Type B pancreatic cell (in vitro differentiated cells): ENCODE results near the gene ALAD. TPM values are rescaled to one million over a fixed set of nuclear protein-coding genes. Genes with fewer than 3 reads are reported as not detected.
"Not testable (repeated sequence)": the region's sequence is repeated elsewhere in the genome, so short reads cannot be mapped to it uniquely, and the experiment has no call there.

Source experiments
- DNase-seq: peaks from one replicate; pipeline ENCODE4 v3.0.0; 2021; ENCODE audit warnings: mixed read lengths; ENCODE audit not compliant: unreplicated experiment; ENCODE audit errors: extremely low spot score
- H3K27ac Mint-ChIP-seq: 2 replicates; pipeline ENCODE4 v1.8.0; 2021; ENCODE audit warnings: mild to moderate bottlenecking, mixed read lengths
- H3K27me3 Mint-ChIP-seq: 2 replicates; pipeline ENCODE4 v1.8.0; 2021; ENCODE audit warnings: mixed read lengths
- H3K36me3 Mint-ChIP-seq: 2 replicates; pipeline ENCODE4 v1.8.0; 2021; ENCODE audit warnings: mixed read lengths
- H3K4me1 Mint-ChIP-seq: one replicate; pipeline ENCODE4 v1.8.0; 2021; ENCODE audit warnings: mixed read lengths; ENCODE audit not compliant: unreplicated experiment
- H3K4me3 Mint-ChIP-seq: 2 replicates; pipeline ENCODE4 v1.8.0; 2021; ENCODE audit warnings: mild to moderate bottlenecking, mixed read lengths
- H3K9me3 Mint-ChIP-seq: 2 replicates; pipeline ENCODE4 v1.8.0; 2021; ENCODE audit warnings: mixed read lengths
- total RNA-seq: library from RNA; stranded (reverse); gene quantifications from 2 replicates; pipeline ENCODE4 v1.2.1, GENCODE V29; 2021; ENCODE audit warnings: low replicate concordance
- TF ChIP-seq, protein P1 (sequence below): fragments of 200-600 bp; sonication (generic); conservative IDR thresholded peaks from 2 replicates; pipeline ENCODE4 v1.5.0; 2021; ENCODE audit warnings: antibody characterized with exemption, mild to moderate bottlenecking

The ALAD gene
- total RNA-seq, 1 donor from 2014 or later: 41.4 TPM

DNA sequence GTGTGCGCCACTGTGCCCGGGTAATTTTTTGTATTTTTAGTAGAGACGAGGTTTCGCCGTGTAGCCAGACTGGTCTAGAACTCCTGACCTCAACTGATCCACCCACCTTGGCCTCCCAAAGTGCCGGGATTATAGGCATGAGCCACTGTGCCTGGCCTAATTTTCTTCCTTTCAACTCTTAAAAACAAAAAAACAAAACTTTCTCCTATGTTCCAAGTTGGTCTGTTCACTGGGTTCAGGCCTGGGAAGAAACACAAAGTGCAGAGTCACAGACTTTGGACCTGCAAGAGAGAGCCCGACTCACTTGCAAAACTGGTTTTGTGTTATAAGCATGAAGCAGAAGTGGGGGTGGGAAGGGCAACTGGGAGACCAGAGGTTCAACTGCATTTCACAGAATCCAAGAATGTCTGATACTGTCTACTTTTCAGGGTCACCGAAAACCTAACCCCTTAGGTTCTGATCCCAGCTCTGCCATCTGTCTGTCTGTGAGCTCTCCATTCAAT, 19.1 kb downstream of the ALAD start:
- H3K27ac Mint-ChIP-seq: peak overlapping the region; percentile 91
- peaks cover 26% of the 10 kb centered on the region for H3K4me1 Mint-ChIP-seq
- H3K9me3 Mint-ChIP-seq: no peaks in the 10 kb centered on the region
- H3K4me3 Mint-ChIP-seq: peak overlapping the region; percentile 62
- H3K27me3 Mint-ChIP-seq: no peaks in the 10 kb centered on the region
- no peak for DNase-seq
- peaks cover 7% of the 10 kb centered on the region for H3K36me3 Mint-ChIP-seq
- TF ChIP-seq, protein P1, sequence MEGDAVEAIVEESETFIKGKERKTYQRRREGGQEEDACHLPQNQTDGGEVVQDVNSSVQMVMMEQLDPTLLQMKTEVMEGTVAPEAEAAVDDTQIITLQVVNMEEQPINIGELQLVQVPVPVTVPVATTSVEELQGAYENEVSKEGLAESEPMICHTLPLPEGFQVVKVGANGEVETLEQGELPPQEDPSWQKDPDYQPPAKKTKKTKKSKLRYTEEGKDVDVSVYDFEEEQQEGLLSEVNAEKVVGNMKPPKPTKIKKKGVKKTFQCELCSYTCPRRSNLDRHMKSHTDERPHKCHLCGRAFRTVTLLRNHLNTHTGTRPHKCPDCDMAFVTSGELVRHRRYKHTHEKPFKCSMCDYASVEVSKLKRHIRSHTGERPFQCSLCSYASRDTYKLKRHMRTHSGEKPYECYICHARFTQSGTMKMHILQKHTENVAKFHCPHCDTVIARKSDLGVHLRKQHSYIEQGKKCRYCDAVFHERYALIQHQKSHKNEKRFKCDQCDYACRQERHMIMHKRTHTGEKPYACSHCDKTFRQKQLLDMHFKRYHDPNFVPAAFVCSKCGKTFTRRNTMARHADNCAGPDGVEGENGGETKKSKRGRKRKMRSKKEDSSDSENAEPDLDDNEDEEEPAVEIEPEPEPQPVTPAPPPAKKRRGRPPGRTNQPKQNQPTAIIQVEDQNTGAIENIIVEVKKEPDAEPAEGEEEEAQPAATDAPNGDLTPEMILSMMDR: no peak

DNA sequence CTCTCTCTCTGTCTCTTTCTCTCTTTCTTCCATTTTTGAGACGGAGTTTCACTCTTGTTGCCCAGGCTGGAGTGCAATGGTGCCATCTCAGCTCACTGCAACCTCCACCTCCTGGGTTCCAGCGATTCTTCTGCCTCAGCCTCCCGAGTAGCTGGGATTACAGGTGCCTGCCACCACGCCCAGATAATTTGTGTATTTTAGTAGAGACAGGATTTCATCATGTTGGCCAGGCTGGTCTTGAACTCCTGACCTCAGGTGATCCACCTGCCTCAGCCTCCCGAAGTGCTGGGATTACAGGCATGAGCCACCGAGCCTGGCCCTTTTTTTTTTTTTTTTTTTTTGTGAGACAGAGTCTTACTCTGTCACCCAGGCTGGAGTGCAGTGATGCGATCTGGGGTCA, 19.6 kb downstream of the ALAD start:
- H3K27ac Mint-ChIP-seq: peak overlapping the region; percentile 91

DNA sequence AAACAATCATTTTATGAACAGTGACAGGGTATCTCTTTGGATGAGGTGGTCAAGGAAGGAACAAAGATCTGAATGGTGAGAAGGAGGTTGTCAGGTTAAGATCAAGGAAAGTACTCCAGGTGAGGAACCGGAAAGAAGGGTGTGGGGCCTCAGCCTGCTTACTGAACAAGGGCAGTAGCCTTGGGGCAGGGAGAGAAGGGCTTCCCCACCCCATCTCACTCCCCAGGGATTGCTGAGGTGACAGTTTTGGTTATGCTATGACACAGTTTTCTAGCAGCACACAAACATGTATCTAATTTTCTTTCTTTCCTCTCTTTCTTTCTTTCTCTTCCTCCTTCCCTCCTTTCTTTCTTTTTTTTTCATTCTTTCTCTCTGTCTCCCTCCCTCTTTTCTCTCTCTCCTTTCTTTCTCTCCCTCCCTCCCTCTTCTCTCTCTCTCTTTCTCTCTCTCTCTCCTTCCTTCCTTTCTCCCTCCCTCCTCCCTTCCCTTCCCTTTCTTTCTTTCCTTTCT, 20.2 kb downstream of the ALAD start:
- H3K9me3 Mint-ChIP-seq: no peaks in the 10 kb centered on the region

More for the DNA sequence above, 19.6 kb downstream of the ALAD start:
- not testable (repeated sequence) for H3K27me3 Mint-ChIP-seq, H3K36me3 Mint-ChIP-seq, DNase-seq, H3K9me3 Mint-ChIP-seq
- Mint-ChIP-seq H3K4me1 (peaks cover 21% of the 10 kb centered on the region), H3K4me3 (peak overlapping the region; percentile 62)

DNA sequence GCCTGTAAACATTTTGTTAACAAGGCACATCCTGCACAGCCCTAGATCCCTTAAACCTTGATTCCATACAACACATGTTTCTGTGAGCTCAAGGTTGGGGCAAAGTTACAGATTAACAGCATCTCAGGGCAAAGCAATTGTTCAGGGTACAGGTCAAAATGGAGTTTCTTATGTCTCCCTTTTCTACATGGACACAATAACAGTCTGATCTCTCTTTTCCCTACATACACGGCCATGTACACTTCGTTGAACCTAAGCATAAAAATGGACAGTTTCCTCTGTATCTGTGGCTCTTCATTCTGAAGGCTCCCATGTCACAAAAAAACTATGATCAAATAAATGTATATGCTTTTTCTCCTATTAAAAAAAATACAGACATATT, 21.3 kb downstream of the ALAD start:
- not testable (repeated sequence) for DNase-seq, H3K27me3 Mint-ChIP-seq, H3K9me3 Mint-ChIP-seq, H3K36me3 Mint-ChIP-seq
- peaks cover 29% of the 10 kb centered on the region for H3K4me1 Mint-ChIP-seq
- H3K4me3 Mint-ChIP-seq: peak overlapping the region; percentile 1
- peak overlapping the region; percentile 91 for H3K27ac Mint-ChIP-seq

More for the DNA sequence above, 20.2 kb downstream of the ALAD start:
- no peaks in the 10 kb centered on the region for H3K36me3 Mint-ChIP-seq
- H3K27me3 Mint-ChIP-seq: no peaks in the 10 kb centered on the region
- peak overlapping the region; percentile 91 for H3K27ac Mint-ChIP-seq
- no peak for DNase-seq
- H3K4me1 Mint-ChIP-seq: peaks cover 21% of the 10 kb centered on the region
- TF ChIP-seq, protein P1: no peak
- H3K4me3 Mint-ChIP-seq: peak overlapping the region; percentile 62

DNA sequence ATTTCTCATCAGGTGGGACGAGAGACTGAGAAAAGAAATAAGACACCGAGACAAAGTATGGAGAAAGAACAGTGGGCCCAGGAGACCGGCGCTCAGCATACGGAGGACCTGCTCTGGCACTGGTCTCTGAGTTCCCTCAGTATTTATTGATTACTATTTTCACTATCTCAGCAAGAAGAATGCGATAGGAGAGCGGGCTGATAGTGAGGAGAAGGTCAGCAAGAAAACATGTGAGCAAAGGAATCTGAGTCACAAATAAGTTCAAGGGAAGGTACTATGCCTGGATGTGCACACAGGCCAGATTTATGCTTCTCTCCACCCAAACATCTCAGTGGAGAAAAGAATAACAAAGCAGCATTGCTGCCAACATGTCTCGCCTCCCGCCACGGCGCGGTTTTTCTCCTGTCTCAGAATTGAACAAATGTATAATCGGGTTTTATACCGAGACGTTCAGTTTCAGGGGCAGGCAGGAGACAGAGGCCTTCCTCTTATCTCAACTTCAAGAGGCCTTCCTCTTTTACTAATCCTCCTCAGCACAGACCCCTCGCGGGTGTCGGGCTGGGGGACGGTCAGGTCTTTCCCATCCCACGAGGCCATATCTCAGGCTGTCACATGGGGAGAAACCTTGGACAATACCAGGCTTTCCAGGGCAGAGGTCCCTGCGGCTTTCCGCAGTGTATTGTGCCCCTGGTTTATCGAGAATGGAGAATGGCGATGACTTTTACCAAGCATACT, 21.8 kb downstream of the ALAD start:
- Mint-ChIP-seq H3K4me3 (peak overlapping the region; percentile 40), H3K27ac (peak overlapping the region; percentile 91), H3K4me1 (peaks cover 29% of the 10 kb centered on the region)
- not testable (repeated sequence) for H3K36me3 Mint-ChIP-seq, H3K9me3 Mint-ChIP-seq, DNase-seq, H3K27me3 Mint-ChIP-seq

DNA sequence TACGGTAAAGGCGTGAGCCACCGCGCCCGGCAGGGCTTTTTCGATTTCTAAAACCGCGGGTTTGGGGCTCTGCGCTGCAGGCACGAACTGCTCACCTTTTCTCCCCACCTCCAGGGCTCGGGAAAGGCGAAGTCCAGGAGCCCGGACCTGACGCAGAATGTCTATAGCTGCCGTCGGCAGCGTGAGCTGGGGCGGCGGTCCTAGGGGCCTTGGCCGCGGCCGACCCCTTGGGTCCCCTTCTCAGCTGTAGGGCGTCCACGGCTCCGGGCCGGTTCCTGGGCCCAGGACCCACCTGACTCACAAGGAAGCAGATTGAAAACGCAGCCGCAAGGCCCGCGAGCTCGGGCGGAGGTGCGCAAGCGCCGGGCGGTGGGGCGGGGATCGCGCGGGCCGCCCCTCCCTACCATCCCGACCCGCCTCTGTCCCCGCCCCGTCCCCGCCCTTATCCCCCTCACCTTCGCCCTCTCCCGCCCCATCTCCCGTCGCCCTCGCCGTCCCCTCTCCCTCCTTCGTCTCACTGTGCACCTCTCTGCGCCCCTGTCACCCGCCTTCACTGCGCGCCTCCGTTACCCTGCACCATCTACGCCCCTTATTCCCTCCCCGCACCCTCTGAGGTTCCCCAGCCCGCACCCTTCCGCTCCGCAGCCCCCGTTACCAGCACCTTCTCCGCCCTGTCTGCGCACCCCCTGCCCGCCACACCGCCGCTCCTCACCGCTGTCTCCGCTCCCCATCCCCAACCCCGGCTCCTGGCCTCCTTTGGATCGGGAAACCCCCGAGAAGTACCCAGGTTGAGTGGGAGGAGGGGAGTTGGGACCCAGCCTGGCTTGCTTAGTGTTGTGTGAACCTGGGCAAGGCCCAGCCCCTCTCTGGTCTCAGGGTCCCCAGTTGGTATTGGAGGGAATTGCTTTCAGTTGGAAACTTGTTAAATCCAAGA, 24.2 kb downstream of the ALAD start, which contains the start of gene HDHD3:
HDHD3 (minus strand) TSS at position 353 of the 934 bp plus-strand sequence. CDS start 2,632 bp downstream, outside the sequence.
- Mint-ChIP-seq H3K36me3 (peaks cover 10% of the 10 kb centered on the region), H3K27me3 (no peaks in the 10 kb centered on the region), H3K27ac (peak within 1 kb of the TSS; percentile 86), H3K9me3 (no peaks in the 10 kb centered on the region), H3K4me1 (peaks cover 23% of the 10 kb centered on the region), H3K4me3 (peak within 1 kb of the TSS; percentile 89)
- TF ChIP-seq, protein P1: peak; percentile 15
- DNase-seq: peak; percentile 82
